Measurements from ENCODE around the gene FAM171A2. TPM values are rescaled to one million over a fixed set of nuclear protein-coding genes. Genes with fewer than 3 reads are reported as not detected.

FAM171A2 gene
- total RNA-seq, 1 donor from 2014 or later = 18.1 TPM

GRCh38 chr17:44387804-44388203 is 24.2 kb upstream of the FAM171A2 start:
- Histone ChIP-seq H2AFZ (replicated peaks) (no peak overlapping the region), H3K79me2 (ENCODE audit: low read depth) (no peaks in the 10 kb centered on the region), H3K9me3 (ENCODE audit: low read depth) (no peaks in the 10 kb centered on the region), H3K4me3 (no peak overlapping the region), H3K9ac (no peak overlapping the region), H3K4me2 (no peak overlapping the region), H3K4me1 (peaks cover 6% of the 10 kb centered on the region), H3K36me3 (no peaks in the 10 kb centered on the region), H4K20me1 (ENCODE audit: low read depth) (no peaks in the 10 kb centered on the region), H3F3A (ENCODE audit: low read depth) (peaks cover 17% of the 10 kb centered on the region), H3K27ac (no peak overlapping the region), H3K27me3 (peaks cover 41% of the 10 kb centered on the region)
- H3K27me3 Mint-ChIP-seq (ENCODE audit: insufficient read depth, low read depth) = peaks cover 13% of the 10 kb centered on the region
- peaks cover 10% of the 10 kb centered on the region for H3K4me1 Mint-ChIP-seq
- TF ChIP-seq CTCF (IDR thresholded peaks at IDR 0.05) = no peak
- TF ChIP-seq EZH2 (IDR thresholded peaks at IDR 0.05) = no peak
- no peak for TF ChIP-seq EZH2phosphoT487 (IDR thresholded peaks at IDR 0.05)
- H3K36me3 Mint-ChIP-seq = no peaks in the 10 kb centered on the region
- no peak overlapping the region for H3K27ac Mint-ChIP-seq
- no peak overlapping the region for H3K4me3 Mint-ChIP-seq
- peaks cover 3% of the 10 kb centered on the region for H3K9me3 Mint-ChIP-seq
- DNase-seq (ENCODE audit: low spot score) = no peak

DNA sequence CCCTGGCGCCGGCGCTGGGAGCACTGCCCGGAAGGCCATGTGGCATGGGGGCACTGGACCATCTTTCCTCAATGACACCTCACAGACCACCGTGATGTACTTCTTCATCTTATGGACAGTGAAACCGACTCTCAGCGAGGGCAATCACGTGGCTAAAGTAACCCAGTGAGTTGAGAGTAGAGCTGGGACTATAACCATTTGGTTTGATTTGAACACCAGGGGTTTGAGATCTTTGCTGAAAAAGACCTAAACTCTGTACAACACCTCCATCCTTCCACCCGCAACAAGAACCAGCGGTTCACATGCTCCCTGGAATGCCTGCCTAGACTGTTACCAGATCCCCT is 22.5 kb upstream of the FAM171A2 start:
- H3K9me3 ChIP-seq (ENCODE audit: low read depth) = no peaks in the 10 kb centered on the region
- Mint-ChIP-seq H3K36me3 (no peaks in the 10 kb centered on the region), H3K27ac (no peak overlapping the region), H3K9me3 (peaks cover 3% of the 10 kb centered on the region), H3K27me3 (ENCODE audit: insufficient read depth, low read depth) (peaks cover 16% of the 10 kb centered on the region), H3K4me1 (peaks cover 10% of the 10 kb centered on the region), H3K4me3 (peak overlapping the region; percentile 86)
- H3F3A ChIP-seq (ENCODE audit: low read depth) = peaks cover 17% of the 10 kb centered on the region
- DNase-seq (ENCODE audit: low spot score) = no peak
- peaks cover 47% of the 10 kb centered on the region for H3K27me3 ChIP-seq
- H3K79me2 ChIP-seq (ENCODE audit: low read depth) = no peaks in the 10 kb centered on the region
- TF ChIP-seq CTCF (IDR thresholded peaks at IDR 0.05) (no peak), EZH2phosphoT487 (IDR thresholded peaks at IDR 0.05) (no peak), EZH2 (IDR thresholded peaks at IDR 0.05) (no peak)
- H3K36me3 ChIP-seq = no peaks in the 10 kb centered on the region
- H3K27ac ChIP-seq = no peak overlapping the region
- peak overlapping the region; percentile 81 for H2AFZ ChIP-seq (replicated peaks)
- H4K20me1 ChIP-seq (ENCODE audit: low read depth) = no peaks in the 10 kb centered on the region
- H3K4me1 ChIP-seq = peaks cover 6% of the 10 kb centered on the region
- H3K9ac ChIP-seq = no peak overlapping the region
- H3K4me2 ChIP-seq = peak overlapping the region; percentile 72
- peak overlapping the region; percentile 50 for H3K4me3 ChIP-seq

- no peak overlapping the region for H3K27ac ChIP-seq
- peak overlapping the region; percentile 72 for H3K4me2 ChIP-seq
- no peaks in the 10 kb centered on the region for H3K9me3 ChIP-seq (ENCODE audit: low read depth)
- peaks cover 10% of the 10 kb centered on the region for H3K4me1 Mint-ChIP-seq
- no peak overlapping the region for H3K9ac ChIP-seq
- peaks cover 16% of the 10 kb centered on the region for H3K27me3 Mint-ChIP-seq (ENCODE audit: insufficient read depth, low read depth)
- H2AFZ ChIP-seq (replicated peaks) = peak overlapping the region; percentile 81
- peaks cover 47% of the 10 kb centered on the region for H3K27me3 ChIP-seq
- peak overlapping the region; percentile 86 for H3K4me3 Mint-ChIP-seq
- H3K4me3 ChIP-seq = peak overlapping the region; percentile 50
- H3K27ac Mint-ChIP-seq = no peak overlapping the region
- H3K9me3 Mint-ChIP-seq = peaks cover 3% of the 10 kb centered on the region
- peaks cover 6% of the 10 kb centered on the region for H3K4me1 ChIP-seq
- no peaks in the 10 kb centered on the region for H3K79me2 ChIP-seq (ENCODE audit: low read depth)
- no peaks in the 10 kb centered on the region for H3K36me3 Mint-ChIP-seq
- DNase-seq (ENCODE audit: low spot score) = peak; percentile 94
- peak; percentile 36 for TF ChIP-seq CTCF (IDR thresholded peaks at IDR 0.05)
- no peak for TF ChIP-seq EZH2phosphoT487 (IDR thresholded peaks at IDR 0.05)
- peak; percentile 6 for TF ChIP-seq EZH2 (IDR thresholded peaks at IDR 0.05)
- no peaks in the 10 kb centered on the region for H3K36me3 ChIP-seq
- no peaks in the 10 kb centered on the region for H4K20me1 ChIP-seq (ENCODE audit: low read depth)
- H3F3A ChIP-seq (ENCODE audit: low read depth) = peaks cover 17% of the 10 kb centered on the region
These were observed 21.9 kb upstream of the FAM171A2 start for GRCh38 chr17:44385287-44386181.
